ENCODE results near the gene DNAH8.

GRCh38 chr6:38915205-38915925, 200.3 kb downstream of the DNAH8 start:
- no peak for TF ChIP-seq CTCF (IDR thresholded peaks at IDR 0.05 in 8 of 11, conservative IDR thresholded peaks at IDR 0.05 in 3 of 11)
- TF ChIP-seq POLR2AphosphoS5 (IDR thresholded peaks at IDR 0.05) = no peak

Data from spleen (tissue), 7 donors.